Measurements from ENCODE around the gene PNMT. TPM values are rescaled to one million over a fixed set of nuclear protein-coding genes. Genes with fewer than 3 reads are reported as not detected.

Gene PNMT
- total and polyA plus RNA-seq, 2 of the 13 experiments (the other 11 are each of a cell fraction or from before 2014, with no cell fraction given), result 0.25 TPM; not detected in 1

- TF ChIP-seq, protein P1, sequence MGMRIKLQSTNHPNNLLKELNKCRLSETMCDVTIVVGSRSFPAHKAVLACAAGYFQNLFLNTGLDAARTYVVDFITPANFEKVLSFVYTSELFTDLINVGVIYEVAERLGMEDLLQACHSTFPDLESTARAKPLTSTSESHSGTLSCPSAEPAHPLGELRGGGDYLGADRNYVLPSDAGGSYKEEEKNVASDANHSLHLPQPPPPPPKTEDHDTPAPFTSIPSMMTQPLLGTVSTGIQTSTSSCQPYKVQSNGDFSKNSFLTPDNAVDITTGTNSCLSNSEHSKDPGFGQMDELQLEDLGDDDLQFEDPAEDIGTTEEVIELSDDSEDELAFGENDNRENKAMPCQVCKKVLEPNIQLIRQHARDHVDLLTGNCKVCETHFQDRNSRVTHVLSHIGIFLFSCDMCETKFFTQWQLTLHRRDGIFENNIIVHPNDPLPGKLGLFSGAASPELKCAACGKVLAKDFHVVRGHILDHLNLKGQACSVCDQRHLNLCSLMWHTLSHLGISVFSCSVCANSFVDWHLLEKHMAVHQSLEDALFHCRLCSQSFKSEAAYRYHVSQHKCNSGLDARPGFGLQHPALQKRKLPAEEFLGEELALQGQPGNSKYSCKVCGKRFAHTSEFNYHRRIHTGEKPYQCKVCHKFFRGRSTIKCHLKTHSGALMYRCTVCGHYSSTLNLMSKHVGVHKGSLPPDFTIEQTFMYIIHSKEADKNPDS (CRISPR knock-in tag; IDR thresholded peaks at IDR 0.05), result no peak
- TF ChIP-seq ARHGAP35 (CRISPR knock-in tag; IDR thresholded peaks at IDR 0.05; ENCODE audit: borderline replicate concordance) (peak; percentile 95), ZNF282 (IDR thresholded peaks at IDR 0.05; ENCODE audit: partially characterized antibody) (no peak), ZMAT5 (CRISPR knock-in tag; IDR thresholded peaks at IDR 0.05; ENCODE audit: borderline replicate concordance, low read depth) (no peak), ZNF570 (CRISPR knock-in tag; IDR thresholded peaks at IDR 0.05; ENCODE audit: borderline replicate concordance) (no peak), ZNF543 (CRISPR knock-in tag; IDR thresholded peaks at IDR 0.05) (0 out of 2 replicates have a peak, but pooled peaks have one; percentile 64), JUNB (CRISPR knock-in tag; IDR thresholded peaks at IDR 0.05; ENCODE audit: borderline replicate concordance) (0 out of 2 replicates have a peak, but pooled peaks have one; percentile 6), REL (CRISPR knock-in tag; conservative IDR thresholded peaks at IDR 0.05) (no peak), ARNTL (CRISPR knock-in tag; IDR thresholded peaks at IDR 0.05) (0 out of 2 replicates have a peak, but pooled peaks have one; percentile 40), ZNF562 (CRISPR knock-in tag; IDR thresholded peaks at IDR 0.05; ENCODE audit: borderline replicate concordance) (no peak), ZNF609 (CRISPR knock-in tag; IDR thresholded peaks at IDR 0.05; ENCODE audit: borderline replicate concordance) (0 out of 2 replicates have a peak, but pooled peaks have one; percentile 42), ZUFSP (CRISPR knock-in tag; IDR thresholded peaks at IDR 0.05; ENCODE audit: borderline replicate concordance) (no peak)
- TF ChIP-seq, protein P2, sequence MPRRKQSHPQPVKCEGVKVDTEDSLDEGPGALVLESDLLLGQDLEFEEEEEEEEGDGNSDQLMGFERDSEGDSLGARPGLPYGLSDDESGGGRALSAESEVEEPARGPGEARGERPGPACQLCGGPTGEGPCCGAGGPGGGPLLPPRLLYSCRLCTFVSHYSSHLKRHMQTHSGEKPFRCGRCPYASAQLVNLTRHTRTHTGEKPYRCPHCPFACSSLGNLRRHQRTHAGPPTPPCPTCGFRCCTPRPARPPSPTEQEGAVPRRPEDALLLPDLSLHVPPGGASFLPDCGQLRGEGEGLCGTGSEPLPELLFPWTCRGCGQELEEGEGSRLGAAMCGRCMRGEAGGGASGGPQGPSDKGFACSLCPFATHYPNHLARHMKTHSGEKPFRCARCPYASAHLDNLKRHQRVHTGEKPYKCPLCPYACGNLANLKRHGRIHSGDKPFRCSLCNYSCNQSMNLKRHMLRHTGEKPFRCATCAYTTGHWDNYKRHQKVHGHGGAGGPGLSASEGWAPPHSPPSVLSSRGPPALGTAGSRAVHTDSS (CRISPR knock-in tag; conservative IDR thresholded peaks at IDR 0.05), result no peak
Observed at GRCh38 chr17:39667945-39668924, at the start of gene PNMT (continued).
